ENCODE results near the gene WDFY4. TPM values are rescaled to one million over a fixed set of nuclear protein-coding genes. Genes with fewer than 3 reads are reported as not detected.

WDFY4 gene
- total RNA-seq, 2 experiments from 2014 or later: 0.90 to 1.1 TPM

DNA sequence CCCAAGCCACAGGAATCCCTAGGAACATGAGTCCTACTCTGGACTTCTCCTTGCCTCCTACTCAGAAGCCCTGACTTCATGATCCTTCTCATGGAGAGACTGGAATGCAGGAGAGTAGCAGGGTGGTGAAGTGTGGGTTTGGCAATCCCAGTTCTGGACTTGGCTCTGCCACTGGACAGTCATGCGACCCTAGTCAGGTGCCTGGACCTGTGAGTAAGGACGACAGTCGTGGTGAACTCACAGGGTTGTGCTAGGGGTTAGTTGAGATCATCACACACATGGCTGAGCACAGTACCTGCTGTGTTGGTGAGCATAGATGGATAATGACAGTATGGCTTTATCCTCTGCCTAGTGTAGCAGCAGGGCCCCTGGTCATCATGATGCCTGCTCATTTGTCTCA, 137.0 kb downstream of the WDFY4 start:
- H3K9me3 Mint-ChIP-seq: no peaks in the 10 kb centered on the region
- TF ChIP-seq, protein P1, sequence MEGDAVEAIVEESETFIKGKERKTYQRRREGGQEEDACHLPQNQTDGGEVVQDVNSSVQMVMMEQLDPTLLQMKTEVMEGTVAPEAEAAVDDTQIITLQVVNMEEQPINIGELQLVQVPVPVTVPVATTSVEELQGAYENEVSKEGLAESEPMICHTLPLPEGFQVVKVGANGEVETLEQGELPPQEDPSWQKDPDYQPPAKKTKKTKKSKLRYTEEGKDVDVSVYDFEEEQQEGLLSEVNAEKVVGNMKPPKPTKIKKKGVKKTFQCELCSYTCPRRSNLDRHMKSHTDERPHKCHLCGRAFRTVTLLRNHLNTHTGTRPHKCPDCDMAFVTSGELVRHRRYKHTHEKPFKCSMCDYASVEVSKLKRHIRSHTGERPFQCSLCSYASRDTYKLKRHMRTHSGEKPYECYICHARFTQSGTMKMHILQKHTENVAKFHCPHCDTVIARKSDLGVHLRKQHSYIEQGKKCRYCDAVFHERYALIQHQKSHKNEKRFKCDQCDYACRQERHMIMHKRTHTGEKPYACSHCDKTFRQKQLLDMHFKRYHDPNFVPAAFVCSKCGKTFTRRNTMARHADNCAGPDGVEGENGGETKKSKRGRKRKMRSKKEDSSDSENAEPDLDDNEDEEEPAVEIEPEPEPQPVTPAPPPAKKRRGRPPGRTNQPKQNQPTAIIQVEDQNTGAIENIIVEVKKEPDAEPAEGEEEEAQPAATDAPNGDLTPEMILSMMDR (IDR thresholded peaks at IDR 0.05): no peak

DNA sequence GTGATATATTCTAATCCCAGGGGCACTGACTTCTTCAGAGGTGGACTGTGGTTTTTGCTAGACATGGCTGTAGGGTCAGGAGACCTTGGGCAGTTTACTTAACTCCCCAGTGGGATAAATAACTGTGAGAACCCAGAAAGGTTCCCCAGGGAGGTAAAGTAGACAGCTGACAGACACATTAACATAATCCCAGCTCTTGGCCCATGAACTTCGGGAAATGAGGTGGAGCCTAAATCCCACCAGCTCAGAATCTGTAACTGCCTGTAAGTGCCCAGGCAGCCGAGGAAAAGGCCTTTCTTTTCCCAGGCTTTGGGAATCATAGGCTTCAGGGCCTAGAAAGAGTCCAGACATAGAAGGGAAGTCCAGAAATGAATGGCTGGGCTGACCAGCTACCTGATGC, 149.0 kb downstream of the WDFY4 start:
- DNase-seq: no peak
- no peak for ATAC-seq
- Mint-ChIP-seq H3K4me3 (no peak overlapping the region), H3K9me3 (peaks cover 6% of the 10 kb centered on the region), H3K4me1 (ENCODE audit: low read depth) (no peaks in the 10 kb centered on the region), H3K36me3 (ENCODE audit: low read depth) (no peaks in the 10 kb centered on the region), H3K27me3 (no peaks in the 10 kb centered on the region), H3K27ac (no peak overlapping the region)
- intact Hi-C loops (cut with micrococcal nuclease): no loop called here
- ChIA-PET CTCF (no interaction called here), POLR2A (no interaction called here)
- TF ChIP-seq, protein P1 (IDR thresholded peaks at IDR 0.05): no peak

More for the DNA sequence above, 137.0 kb downstream of the WDFY4 start:
- Mint-ChIP-seq H3K27ac (no peak overlapping the region), H3K4me1 (ENCODE audit: low read depth) (no peaks in the 10 kb centered on the region), H3K4me3 (no peak overlapping the region), H3K27me3 (peaks cover 2% of the 10 kb centered on the region), H3K36me3 (ENCODE audit: low read depth) (no peaks in the 10 kb centered on the region)
- ATAC-seq (no peak), DNase-seq (no peak)
- CTCF ChIA-PET: no interaction called here
- intact Hi-C loops (cut with micrococcal nuclease): no loop called here
- POLR2A ChIA-PET: no interaction called here

DNA sequence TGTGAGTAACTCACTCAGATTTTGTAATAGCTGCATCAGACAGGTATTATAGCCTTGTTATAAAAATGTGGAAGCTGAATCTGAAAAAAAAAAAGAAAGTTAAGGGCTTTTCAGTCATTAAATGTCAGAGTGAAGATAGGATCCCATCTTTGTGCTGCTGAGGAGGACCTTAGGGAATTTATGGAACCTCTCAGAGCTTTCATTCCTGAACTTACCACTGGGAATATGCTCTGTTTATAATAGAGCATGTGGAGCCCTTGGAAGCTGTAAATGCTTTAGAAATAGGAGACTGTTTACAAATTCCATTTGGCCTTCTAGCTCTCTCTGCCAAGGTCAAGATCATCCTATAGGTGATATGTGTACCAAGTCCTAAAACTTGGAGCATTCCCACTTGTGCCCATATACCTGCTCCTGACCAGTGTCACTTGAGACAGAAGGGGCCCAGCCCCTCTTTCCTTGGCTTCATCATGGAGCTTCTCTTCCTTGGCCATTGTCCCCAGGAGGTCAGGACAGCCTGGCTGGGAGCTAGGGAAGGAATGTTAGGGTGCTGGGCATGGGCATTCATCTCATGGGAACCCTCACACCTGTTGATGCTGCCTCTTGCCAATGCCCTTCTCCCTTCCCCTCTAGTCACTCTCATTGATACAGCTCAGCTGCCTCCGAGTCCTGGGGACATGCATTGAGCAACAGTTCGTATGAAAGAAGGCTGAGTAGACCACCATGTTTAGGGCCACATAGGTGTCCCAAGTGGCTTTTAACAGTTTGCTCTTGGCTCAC, 149.7 kb downstream of the WDFY4 start:
- no peak overlapping the region for H3K27ac Mint-ChIP-seq
- CTCF ChIA-PET: interaction anchor here (1.0 kb wide), 1 partner anchor 178 kb away, joined by 3 read pairs; no protein-coding TSS in a partner anchor
- H3K4me3 Mint-ChIP-seq: no peak overlapping the region
- no peak for DNase-seq
- no peaks in the 10 kb centered on the region for H3K36me3 Mint-ChIP-seq (ENCODE audit: low read depth)
- no peaks in the 10 kb centered on the region for H3K27me3 Mint-ChIP-seq
- H3K9me3 Mint-ChIP-seq: peaks cover 6% of the 10 kb centered on the region
- H3K4me1 Mint-ChIP-seq (ENCODE audit: low read depth): no peaks in the 10 kb centered on the region
- POLR2A ChIA-PET: no interaction called here
- TF ChIP-seq, protein P1 (IDR thresholded peaks at IDR 0.05): no peak
- no peak for ATAC-seq
- intact Hi-C loops (cut with micrococcal nuclease): no loop called here

DNA sequence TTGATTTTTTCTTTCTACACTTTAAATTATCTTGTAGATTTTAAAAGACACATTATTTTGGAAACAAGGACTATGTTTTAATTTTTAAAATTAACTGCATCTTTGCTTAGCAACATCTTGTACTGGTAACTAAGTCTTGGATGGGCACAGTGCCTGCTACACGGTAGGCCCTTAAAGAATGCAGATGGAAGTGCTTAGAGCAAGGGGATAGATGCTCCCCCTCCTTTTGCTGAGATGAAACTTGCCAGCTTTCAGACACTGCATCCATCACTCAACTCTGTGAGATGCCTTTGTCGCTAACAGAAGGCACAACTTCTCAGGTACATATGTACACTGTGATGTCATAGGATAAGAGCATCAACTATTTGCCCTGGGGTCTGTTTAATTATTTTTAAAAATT, 151.1 kb downstream of the WDFY4 start:
- no peak for DNase-seq
- POLR2A ChIA-PET: no interaction called here
- intact Hi-C loops (cut with micrococcal nuclease): no loop called here
- no peaks in the 10 kb centered on the region for H3K27me3 Mint-ChIP-seq
- peaks cover 6% of the 10 kb centered on the region for H3K9me3 Mint-ChIP-seq
- H3K4me1 Mint-ChIP-seq (ENCODE audit: low read depth): no peaks in the 10 kb centered on the region
- H3K27ac Mint-ChIP-seq: no peak overlapping the region
- TF ChIP-seq, protein P1 (IDR thresholded peaks at IDR 0.05): no peak
- no peak overlapping the region for H3K4me3 Mint-ChIP-seq
- H3K36me3 Mint-ChIP-seq (ENCODE audit: low read depth): no peaks in the 10 kb centered on the region
- no peak for ATAC-seq
- CTCF ChIA-PET: no interaction called here

DNA sequence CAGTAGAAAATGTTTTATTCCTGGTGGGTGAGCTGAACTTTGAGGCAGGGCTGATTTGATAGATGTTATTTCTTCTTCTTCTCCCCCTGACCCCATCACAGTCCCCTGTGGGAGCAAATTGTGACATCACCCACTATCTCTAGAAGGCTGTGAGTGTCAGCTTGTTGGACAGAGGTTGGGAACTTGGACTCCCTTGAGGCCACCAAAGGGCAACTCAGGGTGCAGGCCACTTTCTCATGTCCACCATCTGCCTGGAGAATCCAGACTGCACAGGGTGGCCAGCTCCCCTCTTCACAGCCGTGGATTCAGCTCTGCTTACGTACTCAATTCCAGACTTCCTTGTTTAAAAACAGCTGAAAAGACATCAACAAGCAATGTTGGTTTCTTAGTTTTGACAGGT, 151.9 kb downstream of the WDFY4 start:
- no peaks in the 10 kb centered on the region for H3K27me3 Mint-ChIP-seq
- CTCF ChIA-PET: no interaction called here
- H3K9me3 Mint-ChIP-seq: peaks cover 6% of the 10 kb centered on the region
- POLR2A ChIA-PET: interaction anchor here (0.8 kb wide), 1 partner anchor 12 kb away, joined by 4 read pairs; no protein-coding TSS in a partner anchor
- intact Hi-C loops (cut with micrococcal nuclease): no loop called here
- H3K27ac Mint-ChIP-seq: no peak overlapping the region
- TF ChIP-seq, protein P1 (IDR thresholded peaks at IDR 0.05): no peak
- DNase-seq (no peak), ATAC-seq (no peak)
- H3K4me1 Mint-ChIP-seq (ENCODE audit: low read depth): no peaks in the 10 kb centered on the region
- no peak overlapping the region for H3K4me3 Mint-ChIP-seq
- H3K36me3 Mint-ChIP-seq (ENCODE audit: low read depth): no peaks in the 10 kb centered on the region

All from activated CD8-positive, alpha-beta T cell treated with anti-CD3 and anti-CD28 coated beads for 36 hours (primary cell).